Bronchial smooth muscle cell (primary cell): ENCODE data around the gene IP6K3. TPM values are rescaled to one million over a fixed set of nuclear protein-coding genes. Genes with fewer than 3 reads are reported as not detected.

Experiments used
- total RNA-seq: library from RNA; depleted of rRNA; stranded (reverse); fragments of >200 nt; gene quantifications from 2 replicates; pipeline ENCODE4 v1.2.1, GENCODE V29; 2014

IP6K3 gene, protein sequence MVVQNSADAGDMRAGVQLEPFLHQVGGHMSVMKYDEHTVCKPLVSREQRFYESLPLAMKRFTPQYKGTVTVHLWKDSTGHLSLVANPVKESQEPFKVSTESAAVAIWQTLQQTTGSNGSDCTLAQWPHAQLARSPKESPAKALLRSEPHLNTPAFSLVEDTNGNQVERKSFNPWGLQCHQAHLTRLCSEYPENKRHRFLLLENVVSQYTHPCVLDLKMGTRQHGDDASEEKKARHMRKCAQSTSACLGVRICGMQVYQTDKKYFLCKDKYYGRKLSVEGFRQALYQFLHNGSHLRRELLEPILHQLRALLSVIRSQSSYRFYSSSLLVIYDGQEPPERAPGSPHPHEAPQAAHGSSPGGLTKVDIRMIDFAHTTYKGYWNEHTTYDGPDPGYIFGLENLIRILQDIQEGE
- not detected in 2 replicates for total RNA-seq

DNA sequence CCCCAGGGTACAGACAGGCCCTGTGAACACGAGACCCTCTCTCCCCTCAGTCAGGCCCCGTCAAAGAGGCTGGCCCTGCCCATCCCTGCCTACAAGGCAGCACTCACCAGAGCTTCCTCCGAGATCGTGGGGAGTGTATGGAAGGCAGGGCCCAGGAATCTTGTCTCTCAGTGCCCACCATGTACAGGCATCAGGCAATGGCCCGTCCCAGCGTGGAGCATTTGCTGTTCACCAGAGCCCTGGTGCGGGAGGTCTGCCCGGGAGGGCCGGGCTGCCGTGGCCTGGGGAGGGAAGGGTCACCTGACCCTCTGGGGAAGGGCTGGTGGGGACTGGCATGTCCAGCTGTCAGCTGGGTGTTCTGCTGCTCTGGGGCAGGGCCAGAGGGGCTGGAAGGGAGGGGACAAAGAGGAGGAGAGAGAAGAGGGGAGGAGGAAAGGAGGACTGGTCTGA, at the start of gene IP6K3:
Gene IP6K3 (minus strand): TSS at position 255 of the 450 bp plus-strand sequence. CDS start 11,429 bp downstream, outside the sequence.

DNA sequence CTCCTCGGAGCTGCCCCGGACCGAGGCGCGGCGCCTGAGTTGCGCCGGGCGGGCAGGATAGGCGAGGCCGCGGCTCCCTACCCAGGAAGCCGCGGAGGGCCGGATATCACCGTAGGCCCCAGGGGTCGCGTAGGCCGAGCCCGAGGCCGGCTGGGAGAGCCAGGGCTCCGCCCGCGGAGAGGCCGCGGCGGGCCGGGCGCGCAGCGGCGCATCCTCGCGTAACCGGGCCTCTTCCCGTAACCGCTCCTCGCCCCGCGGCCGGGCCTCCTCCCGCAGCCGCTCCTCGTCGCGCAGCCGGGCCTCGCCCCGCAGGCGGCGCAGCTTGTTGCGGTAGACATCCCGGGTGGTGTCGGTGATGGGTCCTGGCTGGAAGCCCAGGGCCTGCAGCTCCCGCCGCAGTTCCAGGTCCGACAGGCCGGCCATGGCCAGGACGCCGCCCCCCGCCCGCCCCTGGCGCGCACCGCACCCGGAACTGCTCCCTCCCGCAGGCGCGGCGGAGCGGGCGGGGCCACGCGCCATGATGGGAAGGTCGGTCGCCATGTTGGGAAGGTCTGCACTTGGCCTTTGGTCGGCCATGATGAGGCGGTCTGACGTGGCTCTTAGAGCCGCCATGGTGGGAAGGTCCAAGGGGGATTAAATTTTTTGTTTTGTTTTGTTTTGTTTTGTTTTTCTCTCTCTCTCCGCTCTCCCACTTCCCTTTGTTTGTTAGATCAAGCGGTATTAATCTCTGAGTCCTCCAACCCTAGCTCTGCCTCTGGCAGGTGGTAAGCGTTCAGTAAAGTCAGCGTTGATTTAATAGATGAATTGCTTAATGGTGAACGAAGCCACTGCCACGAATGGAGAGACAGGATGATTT, 42.2 kb upstream of the IP6K3 start, which contains the start of gene LEMD2:
Gene LEMD2 (minus strand): TSS at position 437 of the 856 bp plus-strand sequence. CDS start 14 bp downstream, at position 423.

GRCh38 chr6:33711140-33712129, 35.3 kb downstream of the IP6K3 start, which contains the start of gene UQCC2:
Gene UQCC2, minus strand, starts transcription at chr6:33711700. Its CDS starts 14 bp downstream, at chr6:33711686.

Other genes with a start within 250 kb of the IP6K3 start
- 6.3 and 6.9 TPM in 2 replicates for gene BAK1, start 166.6 kb downstream of the IP6K3 start, total RNA-seq
- 26.3 and 27.8 TPM in 2 replicates for gene ITPR3, start 125.6 kb downstream of the IP6K3 start, total RNA-seq
- gene UQCC2, start 35.2 kb downstream of the IP6K3 start, total RNA-seq: 19.4 and 26.2 TPM in 2 replicates
- gene LEMD2, start 42.2 kb upstream of the IP6K3 start, total RNA-seq: 31.1 and 36.8 TPM in 2 replicates
- not detected in 2 replicates for gene MLN, start 57.1 kb upstream of the IP6K3 start, total RNA-seq